Activated B cell treated with CpG ODN at 0.5 μM for 24 hours (primary cell): ENCODE data around the gene VGLL4. TPM values are rescaled to one million over a fixed set of nuclear protein-coding genes. Genes with fewer than 3 reads are reported as not detected.
A peak's percentile ranks its signal among the peaks of the same experiment; 100 is the strongest.
"Not testable (repeated sequence)": the region's sequence is repeated elsewhere in the genome, so short reads cannot be mapped to it uniquely, and the experiment has no call there.

Source experiments
- ATAC-seq: fragments of 200-7000 bp; cut with Tn5 transposase; one replicate; pipeline ENCODE4 v1.10.0; 2021; ENCODE audit warnings: low read depth, mild to moderate bottlenecking, moderate library complexity
- CTCF ChIA-PET: fragments of 350-600 bp; sonication (Branson Sonifier 250); formaldehyde crosslinking; loops from one replicate; lab custom pipeline; 2021; ENCODE audit warnings: antibody characterized with exemption; lab: Charles Lee
- POLR2A ChIA-PET: fragments of 350-600 bp; sonication (Branson Sonifier 250); formaldehyde crosslinking; loops from one replicate; lab custom pipeline; 2021; ENCODE audit warnings: antibody characterized with exemption; lab: Charles Lee
- DNase-seq: peaks from one replicate; pipeline ENCODE4 v3.0.0; 2022
- H3K27ac Mint-ChIP-seq: one replicate; pipeline ENCODE4 v1.8.0; 2020; ENCODE audit warnings: mixed read lengths
- H3K27me3 Mint-ChIP-seq: one replicate; pipeline ENCODE4 v1.8.0; 2021; ENCODE audit warnings: mixed read lengths
- H3K36me3 Mint-ChIP-seq: one replicate; pipeline ENCODE4 v1.8.0; 2021; ENCODE audit warnings: low read depth, mixed read lengths
- H3K4me1 Mint-ChIP-seq: one replicate; pipeline ENCODE4 v1.8.0; 2021; ENCODE audit warnings: mixed read lengths
- H3K4me3 Mint-ChIP-seq: one replicate; pipeline ENCODE4 v1.8.0; 2020; ENCODE audit warnings: mild to moderate bottlenecking, mixed read lengths
- H3K9me3 Mint-ChIP-seq: one replicate; pipeline ENCODE4 v1.8.0; 2020; ENCODE audit warnings: mixed read lengths
- intact Hi-C: fragments of 100-400 bp; cut with micrococcal nuclease; formaldehyde crosslinking; loops from one replicate; pipeline ENCODE4 v1.15.1; 2024
- total RNA-seq: library from RNA; stranded (reverse); gene quantifications from 2 replicates; pipeline ENCODE4 v1.2.3, GENCODE V29; 2022
- TF ChIP-seq, protein P1 (sequence below): fragments of 200-600 bp; IDR thresholded peaks from one replicate; pipeline ENCODE4 v1.8.0; 2022; ENCODE audit warnings: antibody characterized with exemption, mild to moderate bottlenecking

The VGLL4 gene
- total RNA-seq, 1 donor from 2014 or later = 19.3 TPM

DNA sequence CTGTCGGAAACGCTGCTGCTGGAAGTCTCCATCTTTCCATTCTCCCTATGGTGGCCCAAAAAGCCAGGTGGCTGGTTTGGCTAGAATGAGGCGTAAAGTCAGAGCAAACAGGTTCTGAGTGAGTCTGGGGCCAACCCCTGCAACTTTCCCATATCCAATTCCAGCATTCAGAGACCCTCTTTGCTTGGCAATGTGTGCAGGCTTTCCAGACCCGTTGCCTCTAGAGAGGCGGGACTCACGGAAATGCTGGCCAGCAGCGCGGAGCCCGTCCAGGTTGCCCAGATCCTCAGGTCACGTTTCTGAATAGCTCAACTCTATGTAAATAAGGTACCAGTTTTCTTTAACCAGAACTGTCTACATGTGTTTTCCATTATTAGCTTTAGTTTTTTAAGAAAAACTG is 68.0 kb downstream of the VGLL4 start:
- Mint-ChIP-seq H3K4me1 (peaks cover 19% of the 10 kb centered on the region), H3K36me3 (peaks cover 37% of the 10 kb centered on the region), H3K4me3 (no peak overlapping the region), H3K9me3 (no peaks in the 10 kb centered on the region), H3K27me3 (no peaks in the 10 kb centered on the region), H3K27ac (no peak overlapping the region)
- ATAC-seq (no peak), DNase-seq (no peak)
- ChIA-PET CTCF (no interaction called here), POLR2A (no interaction called here)
- intact Hi-C loops = no loop called here
- TF ChIP-seq, protein P1, sequence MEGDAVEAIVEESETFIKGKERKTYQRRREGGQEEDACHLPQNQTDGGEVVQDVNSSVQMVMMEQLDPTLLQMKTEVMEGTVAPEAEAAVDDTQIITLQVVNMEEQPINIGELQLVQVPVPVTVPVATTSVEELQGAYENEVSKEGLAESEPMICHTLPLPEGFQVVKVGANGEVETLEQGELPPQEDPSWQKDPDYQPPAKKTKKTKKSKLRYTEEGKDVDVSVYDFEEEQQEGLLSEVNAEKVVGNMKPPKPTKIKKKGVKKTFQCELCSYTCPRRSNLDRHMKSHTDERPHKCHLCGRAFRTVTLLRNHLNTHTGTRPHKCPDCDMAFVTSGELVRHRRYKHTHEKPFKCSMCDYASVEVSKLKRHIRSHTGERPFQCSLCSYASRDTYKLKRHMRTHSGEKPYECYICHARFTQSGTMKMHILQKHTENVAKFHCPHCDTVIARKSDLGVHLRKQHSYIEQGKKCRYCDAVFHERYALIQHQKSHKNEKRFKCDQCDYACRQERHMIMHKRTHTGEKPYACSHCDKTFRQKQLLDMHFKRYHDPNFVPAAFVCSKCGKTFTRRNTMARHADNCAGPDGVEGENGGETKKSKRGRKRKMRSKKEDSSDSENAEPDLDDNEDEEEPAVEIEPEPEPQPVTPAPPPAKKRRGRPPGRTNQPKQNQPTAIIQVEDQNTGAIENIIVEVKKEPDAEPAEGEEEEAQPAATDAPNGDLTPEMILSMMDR = no peak

DNA sequence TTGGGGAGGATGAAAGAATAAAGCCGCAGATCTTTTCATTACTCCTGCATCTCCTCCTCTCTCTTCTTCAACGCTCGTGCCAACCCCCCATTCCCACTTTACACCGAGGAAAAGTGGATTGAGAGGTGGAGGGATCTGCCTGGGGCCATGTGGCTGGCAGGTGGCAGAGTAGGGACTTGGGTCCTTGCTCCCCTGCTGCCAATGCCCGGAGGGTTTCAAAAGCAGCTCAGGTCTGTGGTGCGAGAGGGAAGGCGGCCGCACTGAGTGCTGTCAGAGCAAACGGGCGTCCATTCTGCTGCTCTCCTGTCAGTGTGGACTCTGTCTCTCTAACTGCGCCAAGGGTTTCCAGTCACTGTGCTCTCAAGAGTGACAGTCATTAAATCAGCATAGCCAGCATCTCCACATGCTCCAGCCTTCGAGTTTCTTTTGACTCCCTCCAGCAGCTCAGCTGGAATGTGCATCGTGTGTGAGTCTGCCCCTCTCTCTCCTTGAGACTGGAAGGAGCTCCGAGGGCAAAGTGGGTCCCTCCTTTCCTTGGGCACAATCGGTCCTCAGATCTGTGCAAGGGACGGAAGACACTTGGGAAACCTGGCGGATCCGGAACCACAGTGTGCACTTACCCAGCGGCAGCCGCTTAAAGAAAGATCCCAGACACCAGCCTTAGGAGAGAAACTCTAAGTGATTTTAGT is 68.6 kb downstream of the VGLL4 start:
- intact Hi-C loops = no loop called here
- no peak for DNase-seq
- TF ChIP-seq, protein P1 = no peak
- no peaks in the 10 kb centered on the region for H3K27me3 Mint-ChIP-seq
- CTCF ChIA-PET = no interaction called here
- H3K27ac Mint-ChIP-seq = no peak overlapping the region
- H3K9me3 Mint-ChIP-seq = no peaks in the 10 kb centered on the region
- H3K4me3 Mint-ChIP-seq = no peak overlapping the region
- no peak for ATAC-seq
- POLR2A ChIA-PET = interaction anchor here (0.6 kb wide), 1 partner anchor 88 kb away, joined by 3 read pairs; no protein-coding TSS in a partner anchor
- peaks cover 19% of the 10 kb centered on the region for H3K4me1 Mint-ChIP-seq
- H3K36me3 Mint-ChIP-seq = peaks cover 32% of the 10 kb centered on the region

DNA sequence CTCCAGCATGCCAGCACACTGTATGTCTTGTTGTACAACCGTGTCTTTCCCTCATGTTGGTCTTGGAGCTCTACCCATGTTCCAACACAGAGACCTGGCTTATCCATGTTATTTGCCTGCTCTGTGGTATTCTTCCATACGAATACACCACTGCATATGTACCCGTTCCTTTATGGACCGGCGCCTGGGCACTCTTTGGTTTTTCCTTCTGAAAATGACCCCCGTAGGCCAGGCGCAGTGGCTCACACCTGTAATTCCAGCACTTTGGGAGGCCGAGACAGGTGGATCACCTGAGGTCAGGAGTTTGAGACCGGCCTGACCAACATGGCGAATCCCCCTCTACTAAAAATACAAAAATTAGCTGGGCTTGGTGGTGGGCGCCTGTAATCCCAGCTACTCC is 71.1 kb downstream of the VGLL4 start:
- H3K27me3 Mint-ChIP-seq, H3K27ac Mint-ChIP-seq, H3K9me3 Mint-ChIP-seq, ATAC-seq, CTCF ChIA-PET, H3K4me3 Mint-ChIP-seq, intact Hi-C loops, POLR2A ChIA-PET, DNase-seq: not testable (repeated sequence)
- peaks cover 14% of the 10 kb centered on the region for H3K4me1 Mint-ChIP-seq
- peaks cover 31% of the 10 kb centered on the region for H3K36me3 Mint-ChIP-seq

DNA sequence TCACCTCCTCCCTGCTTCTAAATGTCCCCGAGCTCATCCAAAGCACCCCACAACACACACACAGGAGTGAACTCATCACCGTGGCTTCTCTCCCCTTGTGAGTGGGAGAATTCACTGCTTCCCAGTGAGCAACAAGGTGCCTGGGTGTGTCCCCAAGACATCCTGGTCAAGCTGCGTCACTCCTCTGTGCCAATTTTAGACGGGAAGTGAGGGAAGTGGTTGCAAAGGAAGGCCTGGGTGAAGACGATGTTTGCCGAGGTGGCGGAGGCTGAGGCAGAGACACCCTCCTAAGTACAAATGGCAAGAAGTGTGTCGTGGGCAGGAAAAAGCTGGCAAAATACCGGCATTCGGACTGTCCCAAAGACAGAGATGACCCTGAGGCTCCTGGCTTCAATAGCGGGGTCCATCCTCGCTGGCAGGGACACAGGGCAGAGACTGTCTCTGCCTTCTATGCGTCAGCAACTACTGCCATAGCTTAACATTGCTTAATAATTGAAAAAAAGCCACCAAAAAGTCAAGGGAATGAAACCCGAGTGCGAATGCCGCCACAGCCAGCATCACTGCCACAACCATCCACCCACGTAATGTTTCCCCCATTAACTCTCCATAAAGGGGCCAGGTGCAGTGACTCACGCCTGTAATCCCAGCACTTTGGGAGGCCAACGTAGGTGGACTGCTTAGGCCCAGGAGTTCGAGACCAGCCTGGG is 72.8 kb downstream of the VGLL4 start:
- H3K4me3 Mint-ChIP-seq = no peak overlapping the region
- no peaks in the 10 kb centered on the region for H3K9me3 Mint-ChIP-seq
- H3K4me1 Mint-ChIP-seq = peaks cover 1% of the 10 kb centered on the region
- ChIA-PET POLR2A (no interaction called here), CTCF (no interaction called here)
- ATAC-seq (no peak), DNase-seq (no peak)
- H3K27ac Mint-ChIP-seq = peak overlapping the region; percentile 35
- intact Hi-C loops = no loop called here
- TF ChIP-seq, protein P1 = no peak
- H3K27me3 Mint-ChIP-seq = no peaks in the 10 kb centered on the region
- peaks cover 45% of the 10 kb centered on the region for H3K36me3 Mint-ChIP-seq

DNA sequence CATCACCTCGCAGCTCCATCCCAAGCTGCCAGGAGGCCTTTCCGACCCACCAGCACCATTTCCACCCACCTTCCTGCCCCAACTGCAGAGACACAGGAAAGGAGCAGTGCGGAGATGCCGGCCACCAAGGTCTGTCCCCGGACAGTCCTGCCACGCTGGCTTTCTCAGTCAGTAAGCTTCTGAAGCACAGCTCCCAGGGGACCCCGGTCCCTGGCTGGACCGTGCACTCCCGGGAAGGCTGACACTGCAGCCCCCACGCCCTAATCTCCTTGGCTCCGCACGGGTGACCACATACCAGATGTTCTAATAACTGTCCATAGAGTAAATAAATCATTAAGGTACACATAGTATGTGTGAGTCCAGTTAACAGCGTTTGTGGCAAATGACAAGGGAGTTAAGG is 73.5 kb downstream of the VGLL4 start:
- H3K27ac Mint-ChIP-seq = no peak overlapping the region
- TF ChIP-seq, protein P1 = no peak
- no peaks in the 10 kb centered on the region for H3K4me1 Mint-ChIP-seq
- no peak for ATAC-seq
- ChIA-PET CTCF (no interaction called here), POLR2A (no interaction called here)
- H3K9me3 Mint-ChIP-seq = no peaks in the 10 kb centered on the region
- H3K27me3 Mint-ChIP-seq = no peaks in the 10 kb centered on the region
- H3K36me3 Mint-ChIP-seq = peaks cover 47% of the 10 kb centered on the region
- no peak for DNase-seq
- no peak overlapping the region for H3K4me3 Mint-ChIP-seq
- intact Hi-C loops = no loop called here
